GM12864 (cell line): ENCODE measurements around the gene CA6.

ENCODE experiments used
- DNase-seq: peaks from one replicate; pipeline ENCODE4 v3.0.0-alpha.2; 2011; ENCODE audit warnings: low read depth
- H3K4me3 ChIP-seq: 2 replicates; pipeline ENCODE4 v1.5.1; 2011; ENCODE audit warnings: mild to moderate bottlenecking, low read depth, low read length, control low read depth
- TF ChIP-seq, protein P1 (sequence below): IDR thresholded peaks from 2 replicates; pipeline ENCODE4 v1.5.1; 2011; ENCODE audit warnings: low read depth, mild to moderate bottlenecking, moderate library complexity, low read length, control low read depth, inconsistent platforms; ENCODE audit errors: missing control alignments

The CA6 gene

DNA sequence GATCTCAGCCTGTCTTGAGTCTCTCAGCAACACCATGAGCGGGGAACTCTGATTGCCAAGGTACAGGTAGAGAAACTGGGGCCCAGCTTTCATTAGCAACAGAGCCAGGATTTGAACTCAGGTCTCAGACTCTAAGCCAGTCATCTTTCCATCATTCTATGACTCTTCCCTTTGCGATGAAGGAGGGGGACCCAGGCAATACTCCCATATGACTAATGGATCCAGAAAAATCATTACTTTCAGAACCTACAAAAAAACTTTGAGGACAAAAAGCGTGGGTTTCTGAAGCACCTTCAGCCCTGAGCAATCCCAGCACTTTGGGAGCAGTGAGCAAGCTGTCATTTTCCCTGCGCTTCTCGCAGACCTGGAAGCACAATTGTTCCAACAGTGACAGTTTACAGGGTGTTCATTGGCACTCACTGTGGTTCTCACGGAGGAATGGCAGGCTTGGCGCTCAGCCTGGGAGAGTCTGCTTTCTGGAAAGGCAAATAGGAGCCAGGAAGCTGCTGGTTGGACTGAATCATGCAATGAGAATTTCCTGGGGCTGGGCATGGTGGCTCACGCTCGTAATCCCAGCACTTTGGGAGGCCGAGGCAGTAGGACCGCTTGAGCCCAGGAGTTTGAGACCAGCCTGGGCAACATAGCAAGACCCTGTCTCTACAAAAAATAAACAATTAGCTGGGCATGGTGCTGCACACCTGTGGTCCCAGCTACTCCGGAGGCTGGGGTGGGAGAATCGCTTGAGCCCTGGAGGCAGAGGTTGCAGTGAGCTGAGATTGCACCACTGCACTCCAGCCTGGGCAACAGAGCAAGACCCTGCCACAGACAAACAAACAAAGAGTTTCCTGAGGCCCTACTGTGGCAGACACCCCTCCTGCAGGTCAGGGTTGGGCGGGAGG lies 40.5 kb downstream of the CA6 start:
- TF ChIP-seq, protein P1, sequence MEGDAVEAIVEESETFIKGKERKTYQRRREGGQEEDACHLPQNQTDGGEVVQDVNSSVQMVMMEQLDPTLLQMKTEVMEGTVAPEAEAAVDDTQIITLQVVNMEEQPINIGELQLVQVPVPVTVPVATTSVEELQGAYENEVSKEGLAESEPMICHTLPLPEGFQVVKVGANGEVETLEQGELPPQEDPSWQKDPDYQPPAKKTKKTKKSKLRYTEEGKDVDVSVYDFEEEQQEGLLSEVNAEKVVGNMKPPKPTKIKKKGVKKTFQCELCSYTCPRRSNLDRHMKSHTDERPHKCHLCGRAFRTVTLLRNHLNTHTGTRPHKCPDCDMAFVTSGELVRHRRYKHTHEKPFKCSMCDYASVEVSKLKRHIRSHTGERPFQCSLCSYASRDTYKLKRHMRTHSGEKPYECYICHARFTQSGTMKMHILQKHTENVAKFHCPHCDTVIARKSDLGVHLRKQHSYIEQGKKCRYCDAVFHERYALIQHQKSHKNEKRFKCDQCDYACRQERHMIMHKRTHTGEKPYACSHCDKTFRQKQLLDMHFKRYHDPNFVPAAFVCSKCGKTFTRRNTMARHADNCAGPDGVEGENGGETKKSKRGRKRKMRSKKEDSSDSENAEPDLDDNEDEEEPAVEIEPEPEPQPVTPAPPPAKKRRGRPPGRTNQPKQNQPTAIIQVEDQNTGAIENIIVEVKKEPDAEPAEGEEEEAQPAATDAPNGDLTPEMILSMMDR, result no peak
- H3K4me3 ChIP-seq, result no peak overlapping the region
- no peak for DNase-seq

DNA sequence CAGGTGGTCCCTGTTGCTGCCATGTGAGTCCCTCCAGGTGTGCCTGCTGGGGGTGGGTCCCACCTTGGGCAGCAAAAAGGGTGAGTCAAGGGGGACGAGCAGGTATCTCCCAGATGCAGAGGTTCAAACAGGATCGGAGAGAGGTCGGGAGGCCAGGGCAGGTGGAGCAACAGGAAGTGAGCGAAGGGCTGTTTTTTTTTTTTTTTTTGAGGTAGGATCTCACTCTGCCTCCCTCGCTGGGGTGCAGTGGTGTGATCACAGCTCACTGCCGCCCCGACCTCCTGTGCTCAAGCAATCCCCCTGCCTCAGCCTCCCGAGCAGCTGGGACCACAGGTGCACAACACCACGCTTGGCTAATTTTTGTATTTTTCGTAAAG lies 41.1 kb downstream of the CA6 start:
- DNase-seq, result no peak
- no peak overlapping the region for H3K4me3 ChIP-seq
- TF ChIP-seq, protein P1, result no peak

DNA sequence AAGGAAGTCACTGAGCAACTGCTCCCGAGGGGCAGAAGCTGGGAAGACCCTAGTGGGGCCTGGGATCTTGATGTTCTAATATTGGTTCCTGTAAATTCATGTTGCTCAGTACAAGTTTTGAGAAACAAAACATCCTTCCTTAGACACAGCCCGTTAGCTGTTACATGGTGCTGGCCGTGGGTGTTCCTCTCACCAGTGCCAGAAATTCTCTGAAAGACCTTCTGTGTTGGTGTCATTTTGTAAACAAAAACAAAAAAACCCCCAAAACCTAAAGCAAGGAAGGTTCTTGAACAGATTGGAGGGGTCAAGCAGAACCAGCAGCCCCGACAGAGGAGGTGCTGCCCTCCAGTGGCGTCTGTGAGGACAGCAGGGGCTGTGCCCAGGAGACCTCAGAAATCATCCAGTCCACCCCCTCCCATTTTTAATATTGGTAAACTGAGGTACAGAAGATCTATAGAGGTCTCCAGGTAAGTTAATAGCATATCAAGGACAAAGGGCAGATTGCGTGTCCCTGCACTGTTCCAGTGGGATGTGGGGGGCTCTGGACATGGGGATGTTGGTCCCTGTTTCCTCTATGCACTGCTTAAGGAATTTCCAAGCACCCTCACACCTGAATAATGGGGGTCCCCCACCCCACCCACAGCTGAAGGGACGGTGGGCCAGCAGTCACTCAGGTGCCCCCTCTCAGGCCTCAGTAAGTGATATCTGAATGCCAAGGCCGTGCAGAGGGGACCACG lies 42.4 kb downstream of the CA6 start:
- H3K4me3 ChIP-seq, result no peak overlapping the region
- TF ChIP-seq, protein P1, result peak; percentile 93
- no peak for DNase-seq

DNA sequence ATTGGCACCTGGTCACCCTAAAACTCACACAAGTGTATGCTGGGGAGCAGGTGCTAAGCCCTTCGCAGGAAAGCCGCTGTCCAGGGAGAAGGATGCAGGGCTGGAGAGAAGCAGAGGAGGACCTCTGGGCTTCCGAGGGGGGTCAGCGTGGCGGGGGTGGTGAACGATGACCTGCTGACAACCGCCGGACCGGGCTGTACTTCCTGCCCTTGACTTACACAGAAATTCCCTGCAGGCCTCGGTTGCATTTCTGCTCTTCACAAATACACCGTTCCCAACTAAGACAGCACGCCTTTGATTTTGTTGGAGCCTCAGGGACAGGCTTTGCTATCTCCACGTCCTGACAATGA lies 42.9 kb downstream of the CA6 start:
- no peak overlapping the region for H3K4me3 ChIP-seq
- no peak for DNase-seq
- TF ChIP-seq, protein P1, result no peak

DNA sequence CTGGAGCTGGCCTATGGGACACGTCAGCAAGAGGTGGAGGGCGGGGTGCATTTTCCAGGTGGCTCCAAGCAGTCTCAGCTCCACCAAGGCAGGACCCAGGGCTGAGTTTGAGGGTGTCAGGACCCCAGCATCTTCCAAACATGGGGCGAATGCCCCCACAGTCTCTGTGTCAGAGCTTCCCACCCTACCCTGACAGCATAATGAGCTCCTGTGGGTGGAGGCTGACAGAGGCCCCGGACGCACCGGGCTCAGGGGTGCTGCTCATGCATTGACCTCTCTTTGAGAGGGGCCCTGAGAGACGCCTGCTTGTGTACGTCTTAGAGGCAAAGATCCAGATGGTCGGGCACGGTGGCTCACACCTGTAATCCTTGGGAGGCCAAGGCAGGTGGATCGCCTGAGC lies 43.4 kb downstream of the CA6 start:
- TF ChIP-seq, protein P1, result no peak

DNA sequence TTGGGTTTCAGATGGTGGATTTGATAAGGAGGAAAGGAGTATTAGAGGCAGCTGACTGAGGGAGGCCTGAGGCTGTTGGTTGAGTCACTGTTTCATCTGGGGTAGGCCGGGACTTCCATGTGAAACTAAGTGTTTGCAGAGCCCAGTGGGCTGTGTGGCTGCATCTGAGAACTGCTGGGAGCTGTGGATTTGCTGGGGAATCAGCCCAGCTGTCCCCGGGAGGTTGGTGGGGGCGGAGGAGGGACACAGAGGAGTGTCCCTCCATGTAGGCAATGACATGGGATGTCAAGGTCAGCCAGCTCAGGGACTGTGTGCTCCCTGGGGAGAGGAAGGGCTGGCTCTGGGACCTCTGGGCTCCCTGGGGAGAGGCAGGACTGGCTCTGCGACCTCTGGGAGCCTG lies 44.2 kb downstream of the CA6 start:
- H3K4me3 ChIP-seq, result no peak overlapping the region
- DNase-seq, result no peak
- TF ChIP-seq, protein P1, result no peak

More for the DNA sequence above, 43.4 kb downstream of the CA6 start:
- H3K4me3 ChIP-seq, result no peak overlapping the region
- no peak for DNase-seq
